Thyroid gland (tissue), 4 donors: ENCODE data around the gene NT5C3A.
"Not testable (repeated sequence)": the region's sequence is repeated elsewhere in the genome, so short reads cannot be mapped to it uniquely, and the experiment has no call there.

Source experiments
- CTCF ChIP-seq, 6 experiments: fragments of 200-600 bp in 3 of 6; fragments of 450-650 bp in 3 of 6; sonication (generic) in 3 of 6; IDR thresholded peaks; one replicate each; pipeline ENCODE4 v1.5.1; 2016 to 2019; ENCODE audit warnings: antibody characterized with exemption in 6 of 6, mild to moderate bottlenecking in 2 of 6, inconsistent platforms in 1 of 6, moderate library complexity in 1 of 6
- POLR2A ChIP-seq, 2 donors: fragments of 450-650 bp; IDR thresholded peaks; one replicate each; pipeline ENCODE4 v1.6.1; 2017; ENCODE audit warnings: antibody characterized with exemption in 2 of 2, mild to moderate bottlenecking in 2 of 2, moderate library complexity in 1 of 2

- TF ChIP-seq CTCF, POLR2A (IDR thresholded peaks at IDR 0.05): not testable (repeated sequence)
Measured at GRCh38 chr7:32997956-32998355, 64.6 kb downstream of the NT5C3A start.
